GM12864 (cell line): ENCODE data around the gene ACSL6.
"Not testable (repeated sequence)": the region's sequence is repeated elsewhere in the genome, so short reads cannot be mapped to it uniquely, and the experiment has no call there.

ENCODE experiments used
- DNase-seq: peaks from one replicate; pipeline ENCODE4 v3.0.0-alpha.2; 2011; ENCODE audit warnings: low read depth
- H3K4me3 ChIP-seq: 2 replicates; pipeline ENCODE4 v1.5.1; 2011; ENCODE audit warnings: mild to moderate bottlenecking, low read depth, low read length, control low read depth
- CTCF ChIP-seq: IDR thresholded peaks from 2 replicates; pipeline ENCODE4 v1.5.1; 2011; ENCODE audit warnings: low read depth, mild to moderate bottlenecking, moderate library complexity, low read length, control low read depth, inconsistent platforms; ENCODE audit errors: missing control alignments

ACSL6 gene

GRCh38 chr5:131926168-131926567 lies 85.3 kb downstream of the ACSL6 start:
- no peak overlapping the region for H3K4me3 ChIP-seq
- DNase-seq: no peak
- TF ChIP-seq CTCF: no peak

- DNase-seq: no peak
- no peak for TF ChIP-seq CTCF
- no peak overlapping the region for H3K4me3 ChIP-seq
Measured at GRCh38 chr5:131916481-131916880, 95.0 kb downstream of the ACSL6 start.

GRCh38 chr5:131914472-131914871 lies 97.0 kb downstream of the ACSL6 start:
- DNase-seq: no peak
- no peak for TF ChIP-seq CTCF
- H3K4me3 ChIP-seq: no peak overlapping the region

GRCh38 chr5:131913603-131914002 lies 97.9 kb downstream of the ACSL6 start:
- TF ChIP-seq CTCF: no peak
- H3K4me3 ChIP-seq: no peak overlapping the region
- no peak for DNase-seq

- no peak for DNase-seq
- no peak overlapping the region for H3K4me3 ChIP-seq
Measured at GRCh38 chr5:131906668-131907067, 104.8 kb downstream of the ACSL6 start.

GRCh38 chr5:131902266-131902665 lies 109.2 kb downstream of the ACSL6 start:
- not testable (repeated sequence) for H3K4me3 ChIP-seq

More at GRCh38 chr5:131906668-131907067, 104.8 kb downstream of the ACSL6 start:
- TF ChIP-seq CTCF: no peak

More at GRCh38 chr5:131902266-131902665, 109.2 kb downstream of the ACSL6 start:
- DNase-seq: not testable (repeated sequence)
